ENCODE data around the gene KPRP.

The KPRP gene

DNA sequence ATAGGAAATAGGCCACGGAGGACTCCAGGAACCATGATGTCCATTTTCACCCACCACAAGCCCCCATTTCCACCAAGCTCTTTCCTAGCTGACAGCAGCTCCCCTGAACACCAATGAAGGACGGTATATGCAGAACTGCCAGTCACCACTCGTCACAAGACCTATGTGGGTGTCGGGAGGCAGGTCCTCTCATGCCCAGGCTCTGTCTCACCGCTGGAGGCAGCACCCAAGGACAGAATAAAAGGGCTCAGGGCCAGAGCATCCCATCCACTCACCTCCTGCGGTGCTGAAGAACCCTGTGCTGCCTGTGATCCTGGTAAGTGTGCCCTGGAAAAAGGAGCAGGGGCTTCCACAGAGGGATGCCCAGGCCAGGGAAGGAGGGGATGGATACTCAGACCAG is 17.1 kb downstream of the KPRP start, which contains the start of gene LCE1F:
LCE1F (plus strand) TSS at position 266 of the 400 bp plus-strand sequence. CDS start 1,232 bp downstream, outside the sequence.
- DNase-seq (ENCODE audit: low spot score): no peak

DNA sequence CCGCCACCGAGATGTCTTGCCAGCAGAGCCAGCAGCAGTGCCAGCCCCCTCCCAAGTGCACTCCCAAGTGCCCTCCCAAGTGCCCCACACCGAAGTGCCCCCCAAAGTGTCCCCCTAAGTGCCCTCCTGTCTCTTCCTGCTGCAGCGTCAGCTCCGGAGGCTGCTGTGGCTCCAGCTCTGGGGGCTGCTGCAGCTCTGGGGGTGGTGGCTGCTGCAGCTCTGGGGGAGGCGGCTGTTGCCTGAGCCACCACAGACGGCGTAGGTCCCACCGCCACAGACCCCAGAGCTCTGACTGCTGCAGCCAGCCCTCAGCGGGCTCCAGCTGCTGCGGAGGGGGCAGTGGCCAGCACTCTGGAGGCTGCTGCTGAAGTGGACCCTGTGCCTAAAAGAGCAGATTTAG is 18.5 kb downstream of the KPRP start:
- DNase-seq (ENCODE audit: low spot score): no peak

- no peak for DNase-seq (ENCODE audit: low spot score)
Observed at GRCh38 chr1:152777510-152778137, 19.8 kb downstream of the KPRP start.

- DNase-seq (ENCODE audit: low spot score): peak; percentile 8
Observed at GRCh38 chr1:152783095-152783494, 25.3 kb downstream of the KPRP start.

- no peak for DNase-seq (ENCODE audit: low spot score)
Observed at GRCh38 chr1:152786077-152786476, 28.3 kb downstream of the KPRP start, which contains the start of gene LCE1E. Gene LCE1E, plus strand, starts transcription at chr1:152786257. Its CDS starts 1,043 bp downstream, at chr1:152787300.

- DNase-seq (ENCODE audit: low spot score): no peak
Observed at GRCh38 chr1:152795686-152796085, 37.9 kb downstream of the KPRP start.

GRCh38 chr1:152796421-152796820 is 38.6 kb downstream of the KPRP start, which contains the start of gene LCE1D:
Gene LCE1D, plus strand, starts transcription at chr1:152796721. Its CDS starts 1,074 bp downstream, at chr1:152797795.
- no peak for DNase-seq (ENCODE audit: low spot score)

- DNase-seq (ENCODE audit: low spot score): no peak
Observed at GRCh38 chr1:152801333-152801732, 43.5 kb downstream of the KPRP start.

DNA sequence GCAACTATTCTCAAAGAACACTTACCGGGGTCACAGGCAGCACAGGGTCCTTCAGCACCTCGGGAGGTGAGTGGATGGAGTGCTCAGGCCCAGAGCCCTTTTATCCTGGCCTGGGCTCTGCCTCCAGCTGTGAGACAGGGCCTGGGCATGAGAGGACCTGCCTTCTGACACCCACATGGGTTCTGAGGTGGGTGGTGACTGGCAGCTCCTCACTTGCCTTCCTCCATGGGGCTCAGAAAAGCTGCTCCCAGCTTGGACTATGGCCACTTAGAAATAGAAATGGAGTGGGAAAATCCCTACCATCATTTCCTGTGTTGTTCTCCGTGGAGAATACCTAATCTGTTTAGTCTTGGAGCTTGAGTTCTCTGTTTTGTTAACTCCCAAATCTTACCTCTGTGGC is 48.8 kb downstream of the KPRP start, which contains the start of gene LCE1C:
LCE1C (minus strand) TSS at position 76 of the 400 bp plus-strand sequence. CDS start 1,173 bp downstream, outside the sequence.
- no peak for DNase-seq (ENCODE audit: low spot score)

DNA sequence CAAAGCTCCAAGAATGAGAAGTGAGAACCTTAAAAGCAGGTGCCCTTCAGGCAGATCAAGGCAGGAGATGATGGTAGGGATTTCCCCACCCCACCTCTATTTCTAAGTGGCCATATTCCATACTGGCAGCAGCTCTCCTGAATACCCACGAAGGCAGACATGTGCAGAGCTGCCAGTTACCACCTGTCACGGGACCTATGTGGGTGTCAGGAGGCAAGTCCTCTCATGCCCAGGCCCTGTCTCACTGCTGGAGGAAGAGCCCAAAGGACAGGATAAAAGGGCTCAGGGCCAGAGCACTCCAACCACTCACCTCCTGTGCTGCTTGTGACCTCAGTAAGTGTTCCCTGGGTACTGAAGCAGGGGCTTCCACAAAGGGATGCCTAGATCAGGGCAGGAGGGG is 53.2 kb downstream of the KPRP start:
- DNase-seq (ENCODE audit: low spot score): no peak
